RWPE1 (cell line): Measurements from ENCODE around the gene SPSB4.

Experiments used
- CTCF ChIA-PET: fragments of 350-600 bp; sonication (Branson Sonifier 250); formaldehyde crosslinking; extraction: SDS; loops from one replicate; lab custom pipeline; 2021; lab: Yijun Ruan, JAX
- POLR2A ChIA-PET: fragments of 400-600 bp; formaldehyde crosslinking; extraction: SDS; loops from one replicate; lab custom pipeline; 2020; ENCODE audit warnings: antibody characterized with exemption; ENCODE audit not compliant: low non-redundant PET; lab: Yijun Ruan, JAX
- DNase-seq: peaks from one replicate; pipeline ENCODE4 v3.0.0; 2012; ENCODE audit warnings: low spot score
- H3K27ac ChIP-seq: fragments of 450-650 bp; 2 replicates; pipeline ENCODE4 v1.5.1; 2017
- CTCF ChIP-seq: fragments of 450-650 bp; conservative IDR thresholded peaks from 2 replicates; pipeline ENCODE4 v1.5.1; 2017; ENCODE audit warnings: low read depth, mild to moderate bottlenecking

Gene SPSB4

GRCh38 chr3:141085343-141086070 lies 34.4 kb downstream of the SPSB4 start:
- no peak for TF ChIP-seq CTCF
- CTCF ChIA-PET = no interaction called here
- no peak overlapping the region for H3K27ac ChIP-seq
- POLR2A ChIA-PET = no interaction called here
- no peak for DNase-seq

GRCh38 chr3:141086188-141086587 lies 35.0 kb downstream of the SPSB4 start:
- CTCF ChIA-PET = no interaction called here
- no peak for DNase-seq
- POLR2A ChIA-PET = no interaction called here
- no peak for TF ChIP-seq CTCF
- H3K27ac ChIP-seq = no peak overlapping the region

GRCh38 chr3:141087076-141087777 lies 36.1 kb downstream of the SPSB4 start:
- no peak for DNase-seq
- no peak overlapping the region for H3K27ac ChIP-seq
- no peak for TF ChIP-seq CTCF
- ChIA-PET CTCF (interaction anchor here (0.8 to 1.3 kb wide), 2 partner anchors 19 to 139 kb away, joined by 3 read pairs; no protein-coding TSS in a partner anchor), POLR2A (no interaction called here)

GRCh38 chr3:141087778-141088130 lies 36.6 kb downstream of the SPSB4 start:
- POLR2A ChIA-PET = no interaction called here
- TF ChIP-seq CTCF = no peak
- CTCF ChIA-PET = interaction anchor here (1.3 kb wide), 1 partner anchor 18 kb away, joined by 3 read pairs; no protein-coding TSS in a partner anchor

GRCh38 chr3:141089339-141090152 lies 38.4 kb downstream of the SPSB4 start:
- no peak for TF ChIP-seq CTCF
- ChIA-PET CTCF (no interaction called here), POLR2A (no interaction called here)
- DNase-seq = no peak
- H3K27ac ChIP-seq = no peak overlapping the region

More at GRCh38 chr3:141087778-141088130, 36.6 kb downstream of the SPSB4 start:
- no peak for DNase-seq
- H3K27ac ChIP-seq = no peak overlapping the region

- ChIA-PET CTCF (interaction anchor here (0.6 kb wide), 1 partner anchor 211 kb away, joined by 4 read pairs; no protein-coding TSS in a partner anchor), POLR2A (no interaction called here)
- no peak overlapping the region for H3K27ac ChIP-seq
- no peak for DNase-seq
- no peak for TF ChIP-seq CTCF
These were observed 40.3 kb downstream of the SPSB4 start for GRCh38 chr3:141091426-141091825.
